GM12801 (cell line): ENCODE results near the gene PEAK3.

Source experiments
- CTCF ChIP-seq: IDR thresholded peaks from one replicate; pipeline ENCODE4 v1.5.1; 2011; ENCODE audit warnings: control low read depth; ENCODE audit not compliant: insufficient read length; ENCODE audit errors: extremely low read depth

PEAK3 gene

DNA sequence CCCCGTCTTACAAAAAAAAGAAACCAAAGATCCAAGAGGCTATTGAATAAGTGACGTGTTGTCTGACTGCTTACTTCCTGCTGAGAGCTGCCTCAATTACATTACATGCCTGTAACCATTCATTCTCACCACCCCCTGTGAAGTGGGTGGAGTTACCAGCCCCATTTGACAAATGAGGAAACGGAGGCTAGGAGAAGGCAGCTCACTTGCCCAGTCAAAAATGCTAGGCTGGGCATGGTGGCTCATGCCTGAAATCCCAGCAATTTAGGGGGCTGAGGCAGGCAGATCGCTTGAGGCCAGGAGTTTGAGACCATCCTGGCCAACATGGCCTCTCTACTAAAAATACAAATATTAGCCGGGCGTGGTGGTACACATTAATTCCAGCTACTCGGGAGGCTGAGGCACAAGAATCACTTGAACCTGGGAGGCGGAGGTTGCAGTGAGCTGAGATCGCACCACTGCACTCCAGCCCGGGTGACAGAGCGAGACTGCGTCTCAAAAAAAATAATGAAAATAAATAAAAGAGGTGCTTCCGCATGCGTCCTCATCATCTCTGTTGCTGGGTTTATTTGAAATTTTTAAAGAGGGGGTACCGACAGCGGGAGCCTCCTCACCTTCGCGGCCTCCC is 45.9 kb upstream of the PEAK3 start:
- TF ChIP-seq CTCF: no peak

GRCh38 chr19:2326699-2327360 is 44.9 kb upstream of the PEAK3 start:
- no peak for TF ChIP-seq CTCF

- TF ChIP-seq CTCF: no peak
Measured at GRCh38 chr19:2325281-2326046, 43.5 kb upstream of the PEAK3 start.

DNA sequence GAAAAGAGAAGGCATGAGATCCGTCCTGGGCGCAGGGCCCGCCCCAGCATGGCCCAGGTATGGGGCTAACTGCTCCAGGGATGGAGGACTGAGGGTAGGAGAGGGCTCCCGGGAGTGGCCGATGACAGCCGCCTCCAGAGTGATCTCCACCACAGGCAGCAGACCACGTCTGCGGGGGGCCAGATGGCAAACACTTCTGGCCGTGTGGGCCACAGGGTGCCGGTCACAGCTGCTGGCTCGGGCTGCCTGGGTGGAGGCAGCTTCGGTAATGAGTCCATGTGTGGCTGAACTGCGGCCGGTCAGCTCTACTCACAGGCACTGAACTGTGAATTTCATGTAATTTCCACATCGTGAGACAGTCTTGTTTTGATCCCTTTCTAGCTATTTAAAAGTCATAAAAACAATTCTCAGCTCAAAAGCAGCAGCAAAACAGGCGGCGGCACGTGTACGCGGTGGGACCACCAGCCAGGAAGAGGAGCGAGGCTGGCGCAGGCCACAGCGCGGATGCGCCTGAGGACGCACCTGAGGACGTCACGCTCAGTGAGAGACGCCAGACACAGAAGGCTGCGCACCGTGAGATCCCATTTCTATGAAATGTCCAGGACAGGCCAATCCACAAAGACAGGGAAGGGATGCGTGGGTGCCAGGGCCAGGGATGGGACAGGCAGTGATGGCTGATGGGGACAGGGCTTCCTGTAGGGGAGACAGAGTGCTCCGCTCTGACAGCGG is 42.4 kb upstream of the PEAK3 start:
- TF ChIP-seq CTCF: no peak

GRCh38 chr19:2323707-2324106 is 41.7 kb upstream of the PEAK3 start:
- no peak for TF ChIP-seq CTCF

GRCh38 chr19:2321565-2322283 is 39.7 kb upstream of the PEAK3 start:
- no peak for TF ChIP-seq CTCF
